H9 (cell line): ENCODE results near the gene SLC44A2. TPM values are rescaled to one million over a fixed set of nuclear protein-coding genes. Genes with fewer than 3 reads are reported as not detected.

ENCODE experiments used
- DNase-seq: peaks from one replicate; pipeline ENCODE4 v3.0.0-alpha.2; 2017
- H2AFZ ChIP-seq: one replicate; pipeline ENCODE4 v1.6.1; 2013; ENCODE audit warnings: mild to moderate bottlenecking, low read length, control low read depth, moderate library complexity
- H2AK5ac ChIP-seq: 2 replicates; pipeline ENCODE4 v1.6.1; 2013; ENCODE audit warnings: low read length, control low read depth, mixed read lengths; ENCODE audit not compliant: insufficient read length
- H2BK120ac ChIP-seq: one replicate; pipeline ENCODE4 v1.6.1; 2013; ENCODE audit warnings: low read depth, mild to moderate bottlenecking, low read length, control low read depth, inconsistent platforms; ENCODE audit not compliant: poor library complexity, severe bottlenecking
- H2BK12ac ChIP-seq: 2 replicates; pipeline ENCODE4 v1.6.1; 2013; ENCODE audit warnings: low read length, control low read depth, mixed read lengths, low read depth; ENCODE audit not compliant: insufficient read length
- H2BK15ac ChIP-seq: 2 replicates; pipeline ENCODE4 v1.6.1; 2013; ENCODE audit warnings: low read depth, low read length, control low read depth
- H2BK20ac ChIP-seq: one replicate; pipeline ENCODE4 v1.6.1; 2013; ENCODE audit warnings: low read depth, mild to moderate bottlenecking, low read length, control low read depth, inconsistent platforms; ENCODE audit not compliant: poor library complexity, severe bottlenecking
- H2BK5ac ChIP-seq: 2 replicates; pipeline ENCODE4 v1.6.1; 2013; ENCODE audit warnings: low read length, control low read depth, mixed read lengths; ENCODE audit not compliant: insufficient read length
- H3K14ac ChIP-seq: 2 replicates; pipeline ENCODE4 v1.6.1; 2013; ENCODE audit warnings: low read length, control low read depth; ENCODE audit not compliant: insufficient read depth
- H3K18ac ChIP-seq: 2 replicates; pipeline ENCODE4 v1.6.1; 2013; ENCODE audit warnings: low read depth, mild to moderate bottlenecking, mixed read lengths, low read length, control low read depth; ENCODE audit not compliant: insufficient read length
- H3K23ac ChIP-seq: 2 replicates; pipeline ENCODE4 v1.6.1; 2013; ENCODE audit warnings: low read length, control low read depth, mixed read lengths, low read depth; ENCODE audit not compliant: insufficient read length
- H3K23me2 ChIP-seq: 2 replicates; pipeline ENCODE4 v1.6.1; 2013; ENCODE audit warnings: low read depth, mild to moderate bottlenecking, mixed read lengths, low read length, control low read depth; ENCODE audit not compliant: insufficient read length, poor library complexity, severe bottlenecking
- H3K27ac ChIP-seq: 2 replicates; pipeline ENCODE4 v1.5.1; 2013; ENCODE audit warnings: low read length, control low read depth, mixed read lengths, low read depth; ENCODE audit not compliant: insufficient read length
- H3K27me3 ChIP-seq: 2 replicates; pipeline ENCODE4 v1.6.1; 2013; ENCODE audit warnings: low read length, control low read depth, inconsistent platforms; ENCODE audit not compliant: insufficient read depth
- H3K4ac ChIP-seq: 2 replicates; pipeline ENCODE4 v1.6.1; 2013; ENCODE audit warnings: low read depth, mild to moderate bottlenecking, control low read depth, inconsistent platforms, low read length, moderate library complexity
- H3K4me1 ChIP-seq: 2 replicates; pipeline ENCODE4 v1.6.1; 2013; ENCODE audit warnings: low read length, control low read depth, inconsistent platforms; ENCODE audit not compliant: insufficient read depth
- H3K4me2 ChIP-seq: 2 replicates; pipeline ENCODE4 v1.6.1; 2013; ENCODE audit warnings: low read length, control low read depth, mixed read lengths; ENCODE audit not compliant: insufficient read length, insufficient read depth
- H3K56ac ChIP-seq: 2 replicates; pipeline ENCODE4 v1.6.1; 2013; ENCODE audit warnings: low read depth, mild to moderate bottlenecking, mixed read lengths, low read length, control low read depth; ENCODE audit not compliant: insufficient read length
- H3K79me1 ChIP-seq: 2 replicates; pipeline ENCODE4 v1.6.1; 2013; ENCODE audit warnings: low read depth, mild to moderate bottlenecking, moderate library complexity, low read length, control low read depth, inconsistent platforms; ENCODE audit not compliant: insufficient read depth, poor library complexity, severe bottlenecking
- H3K79me2 ChIP-seq: 2 replicates; pipeline ENCODE4 v1.6.1; 2013; ENCODE audit warnings: low read length, control low read depth, inconsistent platforms; ENCODE audit not compliant: insufficient read depth
- H3K9ac ChIP-seq: 2 replicates; pipeline ENCODE4 v1.6.1; 2013; ENCODE audit warnings: low read length, control low read depth, mixed read lengths; ENCODE audit not compliant: insufficient read length; ENCODE audit errors: extremely low read depth
- H3K9me3 ChIP-seq: one replicate; pipeline ENCODE4 v1.6.1; 2013; ENCODE audit warnings: low read depth, low read length, inconsistent platforms; ENCODE audit not compliant: control insufficient read depth
- H3T11ph ChIP-seq: one replicate; pipeline ENCODE4 v1.6.1; 2013; ENCODE audit warnings: mild to moderate bottlenecking, low read length, control low read depth, inconsistent platforms
- H4K20me1 ChIP-seq: one replicate; pipeline ENCODE4 v1.6.1; 2013; ENCODE audit not compliant: control insufficient read depth, insufficient read length, insufficient read depth
- H4K5ac ChIP-seq: 2 replicates; pipeline ENCODE4 v1.6.1; 2013; ENCODE audit warnings: low read depth, mild to moderate bottlenecking, mixed read lengths, low read length, control low read depth; ENCODE audit not compliant: insufficient read length
- H4K8ac ChIP-seq: replicated peaks from 2 replicates; pipeline ENCODE4 v1.6.1; 2013; ENCODE audit warnings: low read length, control low read depth, mixed read lengths, low read depth; ENCODE audit not compliant: insufficient read length
- H4K91ac ChIP-seq: 2 replicates; pipeline ENCODE4 v1.6.1; 2013; ENCODE audit warnings: low read depth, mild to moderate bottlenecking, moderate library complexity, mixed read lengths, low read length, control low read depth; ENCODE audit not compliant: insufficient read length
- H3K27ac Mint-ChIP-seq, 3 experiments: 2 replicates in 2 of 3; 3 replicates in 1 of 3; pipeline ENCODE4 v1.8.0; 2020 to 2021; ENCODE audit warnings: mixed read lengths in 3 of 3, mild to moderate bottlenecking in 1 of 3, moderate library complexity in 1 of 3
- H3K27me3 Mint-ChIP-seq: 2 replicates; pipeline ENCODE4 v1.8.0; 2021; ENCODE audit warnings: low read depth, mild to moderate bottlenecking, moderate library complexity, mixed read lengths
- H3K36me3 Mint-ChIP-seq, 3 experiments: 2 replicates in 2 of 3; 3 replicates in 1 of 3; pipeline ENCODE4 v1.8.0; 2020 to 2021; ENCODE audit warnings: low read depth in 3 of 3, mixed read lengths in 3 of 3; ENCODE audit not compliant: insufficient read depth in 1 of 3
- H3K4me1 Mint-ChIP-seq, 2 experiments: 2 replicates each; pipeline ENCODE4 v1.8.0; 2020; ENCODE audit warnings: mixed read lengths in 2 of 2
- H3K4me3 Mint-ChIP-seq, 2 experiments: 2 replicates in 1 of 2; 3 replicates in 1 of 2; pipeline ENCODE4 v1.8.0; 2020 to 2021; ENCODE audit warnings: mild to moderate bottlenecking in 2 of 2, mixed read lengths in 2 of 2, moderate library complexity in 1 of 2
- H3K9me3 Mint-ChIP-seq, 2 experiments: 2 replicates in 1 of 2; 3 replicates in 1 of 2; pipeline ENCODE4 v1.8.0; 2020; ENCODE audit warnings: mild to moderate bottlenecking in 2 of 2, mixed read lengths in 2 of 2, moderate library complexity in 1 of 2
- WGBS: extraction: QIAGEN DNeasy Blood & Tissue Kit; methylation state at CpG from one replicate; pipeline ENCODE4 v1.1.7; 2013; ENCODE audit warnings: missing lambda C conversion rate, low lambda C conversion rate, mixed read lengths; ENCODE audit not compliant: insufficient read length; ENCODE audit errors: extremely low coverage; 5-methylcytosine and 5-hydroxymethylcytosine counted together
- total RNA-seq: library from RNA; stranded (reverse); gene quantifications from 2 replicates; pipeline ENCODE4 v1.2.1, GENCODE V29; 2021
- TF ChIP-seq, protein P1 (sequence below): fragments of 200-600 bp; sonication (generic); conservative IDR thresholded peaks from 3 replicates; pipeline ENCODE4 v1.8.0; 2021; ENCODE audit warnings: antibody characterized with exemption, mild to moderate bottlenecking

Gene SLC44A2
- total RNA-seq, 1 experiment from 2014 or later = 121 TPM

DNA sequence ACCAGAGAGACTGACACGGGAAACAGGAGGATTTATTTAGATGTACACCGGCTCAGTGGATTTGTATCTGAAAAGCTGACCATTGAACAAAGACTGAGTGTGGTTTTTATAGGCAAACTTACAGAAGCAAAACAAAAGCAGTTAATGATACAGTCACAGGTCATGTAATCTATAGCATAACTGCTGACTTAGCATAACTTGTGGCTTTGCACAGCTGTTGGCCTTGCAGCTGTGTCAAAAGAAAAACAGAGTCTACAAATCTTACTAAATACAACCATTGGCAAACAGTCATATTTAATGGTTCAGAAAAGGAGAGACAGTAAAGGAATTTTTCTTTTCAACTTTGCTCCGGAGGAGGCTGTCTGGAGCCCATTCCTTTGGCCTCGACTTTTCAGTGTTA lies 26.5 kb downstream of the SLC44A2 start:
- no peak overlapping the region for H3T11ph ChIP-seq
- TF ChIP-seq, protein P1, sequence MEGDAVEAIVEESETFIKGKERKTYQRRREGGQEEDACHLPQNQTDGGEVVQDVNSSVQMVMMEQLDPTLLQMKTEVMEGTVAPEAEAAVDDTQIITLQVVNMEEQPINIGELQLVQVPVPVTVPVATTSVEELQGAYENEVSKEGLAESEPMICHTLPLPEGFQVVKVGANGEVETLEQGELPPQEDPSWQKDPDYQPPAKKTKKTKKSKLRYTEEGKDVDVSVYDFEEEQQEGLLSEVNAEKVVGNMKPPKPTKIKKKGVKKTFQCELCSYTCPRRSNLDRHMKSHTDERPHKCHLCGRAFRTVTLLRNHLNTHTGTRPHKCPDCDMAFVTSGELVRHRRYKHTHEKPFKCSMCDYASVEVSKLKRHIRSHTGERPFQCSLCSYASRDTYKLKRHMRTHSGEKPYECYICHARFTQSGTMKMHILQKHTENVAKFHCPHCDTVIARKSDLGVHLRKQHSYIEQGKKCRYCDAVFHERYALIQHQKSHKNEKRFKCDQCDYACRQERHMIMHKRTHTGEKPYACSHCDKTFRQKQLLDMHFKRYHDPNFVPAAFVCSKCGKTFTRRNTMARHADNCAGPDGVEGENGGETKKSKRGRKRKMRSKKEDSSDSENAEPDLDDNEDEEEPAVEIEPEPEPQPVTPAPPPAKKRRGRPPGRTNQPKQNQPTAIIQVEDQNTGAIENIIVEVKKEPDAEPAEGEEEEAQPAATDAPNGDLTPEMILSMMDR = no peak

More for the DNA sequence above, 26.5 kb downstream of the SLC44A2 start:
- H3K79me2 ChIP-seq = peaks cover 22% of the 10 kb centered on the region
- H3K4me2 ChIP-seq = no peak overlapping the region
- no peak overlapping the region for H3K14ac ChIP-seq
- no peak overlapping the region for H2AK5ac ChIP-seq
- no peak overlapping the region for H3K4ac ChIP-seq
- H3K79me1 ChIP-seq = no peaks in the 10 kb centered on the region
- Mint-ChIP-seq H3K36me3 (peaks cover 22 to 33% (median 30%) of the 10 kb centered on the region in 3 experiments), H3K27me3 (peaks cover 4% of the 10 kb centered on the region; the same call in 1 of the 2 replicates), H3K4me1 (peaks cover 8 to 18% of the 10 kb centered on the region in 2 experiments), H3K27ac (no peak overlapping the region), H3K4me3 (peak overlapping the region; percentile 93 to 96), H3K9me3 (no peaks in the 10 kb centered on the region; a peak in 1 of 5 replicates)
- no peak overlapping the region for H3K23ac ChIP-seq
- H3K9me3 ChIP-seq = no peaks in the 10 kb centered on the region
- no peak overlapping the region for H3K18ac ChIP-seq
- DNase-seq = no peak
- no peak overlapping the region for H2BK120ac ChIP-seq
- no peak overlapping the region for H2BK5ac ChIP-seq
- H3K9ac ChIP-seq = no peak overlapping the region
- no peaks in the 10 kb centered on the region for H3K4me1 ChIP-seq
- no peaks in the 10 kb centered on the region for H3K27me3 ChIP-seq
- WGBS = no CpG with 5 or more reads among the region's 4 CpGs
- peaks cover 6% of the 10 kb centered on the region for H3K23me2 ChIP-seq
- H4K91ac ChIP-seq = no peak overlapping the region
- no peak overlapping the region for H3K56ac ChIP-seq
- H3K27ac ChIP-seq = no peak overlapping the region
- no peak overlapping the region for H2BK15ac ChIP-seq
- no peaks in the 10 kb centered on the region for H4K20me1 ChIP-seq
- no peak overlapping the region for H4K5ac ChIP-seq
- H2AFZ ChIP-seq = no peak overlapping the region
- H4K8ac ChIP-seq = no peak overlapping the region
- H2BK12ac ChIP-seq = no peak overlapping the region
- H2BK20ac ChIP-seq = no peak overlapping the region
